NAMALWA (cell line): ENCODE measurements around the gene PRODH2.

ENCODE experiments used
- DNase-seq: peaks from one replicate; pipeline ENCODE4 v3.0.0-alpha.2; 2015; ENCODE audit warnings: low spot score

Gene PRODH2

GRCh38 chr19:35757749-35758608 lies 54.7 kb downstream of the PRODH2 start, which contains the start of gene PROSER3:
Gene PROSER3, plus strand, starts transcription at chr19:35758176. Its CDS starts 40 bp downstream, at chr19:35758216.
- DNase-seq: peak; percentile 100

GRCh38 chr19:35757231-35757748 lies 55.4 kb downstream of the PRODH2 start:
- DNase-seq: no peak

GRCh38 chr19:35756377-35757230 lies 56.0 kb downstream of the PRODH2 start, which contains the start of gene HSPB6:
Gene HSPB6, minus strand, starts transcription at chr19:35757029. Its CDS starts 21 bp downstream, at chr19:35757008.
- no peak for DNase-seq

GRCh38 chr19:35755550-35756376 lies 56.9 kb downstream of the PRODH2 start:
- DNase-seq: no peak

- no peak for DNase-seq
These were observed 57.5 kb downstream of the PRODH2 start for GRCh38 chr19:35755131-35755549.

GRCh38 chr19:35754370-35755130 lies 58.1 kb downstream of the PRODH2 start:
- no peak for DNase-seq

- DNase-seq: no peak
These were observed 58.8 kb downstream of the PRODH2 start for GRCh38 chr19:35753634-35754369.

GRCh38 chr19:35752746-35753350 lies 59.8 kb downstream of the PRODH2 start:
- DNase-seq: no peak

GRCh38 chr19:35751839-35752745 lies 60.6 kb downstream of the PRODH2 start:
- no peak for DNase-seq

- no peak for DNase-seq
These were observed 62.5 kb downstream of the PRODH2 start for GRCh38 chr19:35750167-35750566.
